ENCODE results near the gene RPS24.
"Not testable (repeated sequence)": the region's sequence is repeated elsewhere in the genome, so short reads cannot be mapped to it uniquely, and the experiment has no call there.

Gene RPS24

GRCh38 chr10:78033637-78034470 lies at the start of gene RPS24:
Gene RPS24 (plus strand): TSS chr10:78033863. CDS start chr10:78033902, 39 bp downstream.
- DNase-seq (ENCODE audit: low spot score): peak; percentile 94

GRCh38 chr10:77984986-77985385 lies 48.7 kb upstream of the RPS24 start:
- no peak for DNase-seq (ENCODE audit: low spot score)

DNA sequence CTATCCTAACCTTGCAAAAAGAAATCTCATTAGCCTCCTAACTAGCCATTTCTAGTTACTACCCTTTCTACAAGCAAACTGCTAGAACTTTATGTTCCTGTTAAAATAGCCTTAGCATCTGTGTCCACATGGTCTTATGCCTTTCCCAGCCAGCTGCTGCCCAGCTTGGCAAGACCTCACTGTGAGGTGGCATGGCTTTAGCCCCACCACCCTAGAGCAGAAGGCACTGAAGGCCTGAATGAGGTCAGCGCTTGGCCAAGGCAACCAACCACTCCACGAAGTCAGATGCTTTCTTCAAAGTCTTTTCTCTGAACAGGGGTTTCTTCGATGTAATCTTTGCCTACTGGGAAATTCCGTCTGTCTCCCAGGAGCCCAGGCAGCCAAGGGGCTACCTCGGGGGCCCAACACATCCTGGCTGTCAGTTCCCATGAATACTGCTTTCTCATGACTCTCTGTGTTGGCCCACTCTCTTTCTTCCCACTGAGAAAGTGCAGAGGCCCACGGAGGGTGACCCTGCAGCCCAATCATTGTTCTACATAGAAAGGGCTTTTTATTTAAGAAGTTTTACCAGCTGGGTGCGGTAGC lies 45.9 kb upstream of the RPS24 start:
- no peak for DNase-seq (ENCODE audit: low spot score)

DNA sequence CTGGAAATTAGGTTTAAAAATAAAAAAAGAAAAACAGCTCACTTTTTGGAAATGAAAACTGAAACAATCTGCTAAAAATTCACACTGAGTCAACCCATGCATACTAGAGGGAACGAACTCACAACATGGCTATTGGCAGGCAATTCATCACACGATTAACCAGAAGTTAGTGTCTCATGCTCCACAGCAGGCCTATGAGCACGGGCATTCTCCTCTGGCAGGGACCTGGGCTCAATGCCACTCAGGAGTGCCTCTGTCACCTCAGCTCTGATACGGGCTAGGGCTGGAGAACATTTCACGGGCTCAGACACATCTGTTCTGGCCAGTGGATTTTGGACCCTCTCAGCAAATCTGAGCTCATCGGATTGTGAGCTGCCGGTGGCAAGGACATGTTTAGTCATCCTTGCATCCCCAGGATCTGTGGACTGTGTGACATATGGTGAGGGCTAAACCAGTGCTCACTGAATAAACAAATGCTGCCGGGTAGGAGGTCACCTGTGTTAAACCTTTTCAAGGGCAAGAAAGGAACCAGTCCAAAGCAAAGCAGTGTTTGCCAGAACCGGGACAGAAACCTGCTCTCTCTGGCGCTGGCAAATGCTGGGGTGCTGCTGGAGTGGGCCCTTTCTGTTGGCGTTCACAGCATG lies 44.5 kb upstream of the RPS24 start:
- no peak for DNase-seq (ENCODE audit: low spot score)

- DNase-seq (ENCODE audit: low spot score): no peak
Observed at GRCh38 chr10:77993620-77994019, 40.0 kb upstream of the RPS24 start.

- not testable (repeated sequence) for DNase-seq (ENCODE audit: low spot score)
Observed at GRCh38 chr10:77998780-77999179, 34.9 kb upstream of the RPS24 start.

- no peak for DNase-seq (ENCODE audit: low spot score)
Observed at GRCh38 chr10:78000206-78000605, 33.5 kb upstream of the RPS24 start.

- DNase-seq (ENCODE audit: low spot score): no peak
Observed at GRCh38 chr10:78000956-78001472, 32.6 kb upstream of the RPS24 start.

DNA sequence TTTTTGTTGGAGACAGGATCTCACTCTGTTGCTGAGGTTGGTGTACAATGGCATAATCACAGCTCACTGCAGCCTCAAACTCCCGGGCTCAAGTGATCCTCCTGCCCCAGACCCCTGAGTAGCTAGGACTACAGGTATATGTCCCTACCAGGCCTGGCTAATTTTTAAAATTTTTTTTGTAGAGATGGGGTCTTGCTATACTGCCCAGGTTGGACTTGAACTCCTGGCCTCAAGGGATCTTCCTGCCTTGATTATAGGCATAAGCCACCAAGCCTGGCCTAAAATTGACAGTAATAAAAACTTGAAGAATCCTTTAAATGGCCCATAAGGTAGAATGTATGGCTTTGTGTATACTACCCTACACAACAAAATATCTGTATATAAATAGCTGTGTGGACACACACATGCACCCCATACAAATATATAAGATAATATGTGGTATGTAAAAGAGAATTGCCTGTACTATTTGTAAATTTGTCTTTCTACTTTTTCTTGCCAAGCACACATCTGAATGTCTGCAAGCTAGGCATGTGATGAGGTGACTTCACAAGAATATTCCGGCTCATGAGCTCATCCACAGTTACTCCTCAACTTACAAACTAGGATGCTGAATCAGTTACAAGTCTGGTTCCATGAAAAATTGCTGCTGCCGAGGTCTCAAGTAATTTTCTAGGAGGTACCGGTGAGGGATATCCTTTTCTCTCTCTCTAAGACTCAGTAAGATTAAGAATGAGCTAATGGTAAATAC lies 30.9 kb upstream of the RPS24 start:
- DNase-seq (ENCODE audit: low spot score): no peak

GRCh38 chr10:78004215-78005026 lies 29.2 kb upstream of the RPS24 start:
- no peak for DNase-seq (ENCODE audit: low spot score)

- DNase-seq (ENCODE audit: low spot score): no peak
Observed at GRCh38 chr10:78007172-78007571, 26.5 kb upstream of the RPS24 start.

DNA sequence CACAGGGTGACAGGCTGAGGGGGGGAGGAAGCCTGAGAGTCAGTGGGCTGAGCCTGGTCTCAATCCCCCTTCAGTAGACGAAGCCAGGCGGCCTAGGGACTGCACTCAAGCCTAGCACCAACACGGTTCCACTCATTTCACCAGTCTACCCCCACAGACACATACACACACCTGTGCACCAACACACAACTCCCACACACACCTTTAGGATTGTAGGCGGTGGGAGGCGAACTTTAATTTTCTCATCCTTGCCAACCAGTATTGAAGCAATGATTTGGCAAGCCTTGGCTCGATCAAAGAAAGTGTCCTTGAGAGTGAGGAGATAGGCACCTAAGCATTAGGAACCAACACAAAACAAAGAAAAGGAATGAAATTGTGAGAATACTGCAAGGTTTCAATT lies 24.0 kb upstream of the RPS24 start:
- DNase-seq (ENCODE audit: low spot score): no peak

DNA sequence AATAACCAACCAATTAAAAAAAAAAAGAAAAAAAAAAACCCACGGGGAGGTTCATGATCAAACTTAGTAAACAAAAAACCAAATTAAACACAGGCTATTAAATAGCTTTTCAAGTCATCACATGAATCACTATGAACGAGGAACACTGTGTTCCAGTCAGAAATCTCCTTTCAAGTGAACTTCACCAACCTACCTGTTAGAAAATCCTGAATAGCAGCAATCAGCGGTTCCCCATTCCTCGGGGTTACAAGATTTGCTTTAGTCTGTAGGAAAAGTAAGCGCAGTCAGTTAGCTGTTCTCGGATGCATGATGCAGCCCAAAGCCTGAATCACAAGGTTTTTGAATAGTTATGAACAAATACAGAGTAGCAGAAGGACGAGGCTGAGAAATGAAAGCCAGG lies 23.4 kb upstream of the RPS24 start:
- DNase-seq (ENCODE audit: low spot score): no peak

DNA sequence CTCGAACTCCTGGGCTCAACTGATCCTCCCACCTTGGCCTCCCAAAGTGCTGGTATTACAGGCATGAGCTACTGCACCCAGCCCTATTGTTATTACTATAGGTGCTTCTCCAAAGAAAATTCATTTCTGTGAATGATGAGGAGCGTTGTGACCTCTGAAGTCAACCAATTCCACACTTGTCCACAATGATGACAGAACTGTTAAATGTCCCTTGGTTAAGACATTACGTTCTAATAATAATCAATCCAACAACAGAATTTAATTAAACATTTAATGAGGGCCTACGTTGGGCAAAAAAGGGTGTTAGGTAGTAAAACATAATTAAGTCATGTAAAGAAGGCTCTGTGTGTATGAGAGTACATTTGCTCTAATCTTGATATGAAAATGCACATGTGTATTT lies 22.6 kb upstream of the RPS24 start:
- no peak for DNase-seq (ENCODE audit: low spot score)

GRCh38 chr10:78013564-78013963 lies 20.1 kb upstream of the RPS24 start:
- no peak for DNase-seq (ENCODE audit: low spot score)

GRCh38 chr10:78015546-78015945 lies 18.1 kb upstream of the RPS24 start:
- DNase-seq (ENCODE audit: low spot score): no peak

DNA sequence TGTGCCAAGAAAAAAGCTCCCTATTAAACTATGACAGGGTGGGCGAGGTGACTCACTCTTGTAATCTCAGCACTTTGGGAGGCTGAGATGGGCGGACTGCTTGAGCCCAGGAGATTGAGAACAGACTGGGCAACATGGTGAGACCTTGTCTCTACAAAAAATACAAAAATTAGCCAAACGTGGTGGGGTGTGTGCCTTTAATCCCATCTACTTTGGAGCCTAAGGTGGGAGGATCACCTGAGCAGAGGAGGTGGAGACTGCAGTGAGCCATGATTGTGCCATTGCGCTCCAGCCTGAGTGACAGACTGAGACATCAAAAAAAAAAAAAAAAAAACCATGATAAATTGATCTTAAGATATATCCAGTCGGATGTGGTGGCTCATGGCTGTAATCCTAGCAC lies 15.8 kb upstream of the RPS24 start:
- no peak for DNase-seq (ENCODE audit: low spot score)

DNA sequence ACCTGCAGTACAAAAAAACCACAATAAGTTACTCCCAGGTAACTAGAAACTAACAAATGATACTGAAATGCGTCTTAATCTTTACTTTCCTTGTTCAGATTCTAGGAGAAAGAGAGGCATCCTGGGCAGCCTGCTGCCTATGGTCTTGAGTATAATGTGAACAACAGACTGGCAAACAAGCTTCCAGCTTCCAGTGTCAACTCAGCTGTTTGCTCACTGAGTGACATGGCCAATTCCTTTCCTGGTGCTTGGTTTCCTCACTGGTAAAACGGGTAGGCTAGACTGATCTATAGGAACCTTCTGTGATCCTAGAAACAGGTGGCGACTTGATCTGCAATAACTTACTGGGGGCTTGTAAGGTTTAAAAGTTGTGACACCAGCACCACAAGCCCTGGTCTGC lies 14.4 kb upstream of the RPS24 start:
- no peak for DNase-seq (ENCODE audit: low spot score)

DNA sequence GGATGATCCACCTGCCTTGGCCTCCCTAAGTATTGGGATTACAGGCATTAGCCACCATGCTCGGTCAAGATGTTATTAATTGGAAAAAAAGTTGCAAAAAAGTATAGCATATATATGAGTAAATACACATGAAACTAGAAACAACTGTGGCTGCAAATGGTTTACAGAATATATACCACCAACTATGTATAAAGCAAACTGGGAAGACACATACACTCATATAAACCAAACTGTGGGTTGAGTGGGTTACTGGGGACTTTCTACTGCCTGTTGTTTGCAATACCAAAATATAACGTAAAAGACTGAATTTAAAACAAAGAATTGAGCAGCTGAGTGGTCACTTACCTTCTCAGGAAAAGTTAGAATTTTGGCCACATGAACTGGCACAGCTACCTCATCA lies 12.5 kb upstream of the RPS24 start:
- DNase-seq (ENCODE audit: low spot score): no peak

DNA sequence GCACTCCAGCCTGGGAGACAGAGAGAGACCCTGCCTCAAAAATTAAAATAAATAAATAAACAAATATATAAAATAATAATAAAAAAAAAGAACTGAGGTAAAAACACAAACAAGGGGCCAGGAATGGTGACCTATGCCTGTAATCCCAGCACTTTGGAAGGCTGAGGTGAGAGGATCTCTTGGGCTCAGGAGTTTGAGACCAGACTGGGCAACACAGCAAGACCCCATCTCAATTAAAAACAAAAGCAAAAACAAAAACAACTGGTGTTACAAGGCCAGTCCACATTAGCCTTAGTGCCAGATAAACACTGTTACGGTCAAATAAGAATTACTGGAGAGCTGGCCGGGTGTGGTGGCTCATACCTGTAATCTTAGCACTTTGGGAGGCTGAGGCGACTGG lies 9.9 kb upstream of the RPS24 start:
- no peak for DNase-seq (ENCODE audit: low spot score)

DNA sequence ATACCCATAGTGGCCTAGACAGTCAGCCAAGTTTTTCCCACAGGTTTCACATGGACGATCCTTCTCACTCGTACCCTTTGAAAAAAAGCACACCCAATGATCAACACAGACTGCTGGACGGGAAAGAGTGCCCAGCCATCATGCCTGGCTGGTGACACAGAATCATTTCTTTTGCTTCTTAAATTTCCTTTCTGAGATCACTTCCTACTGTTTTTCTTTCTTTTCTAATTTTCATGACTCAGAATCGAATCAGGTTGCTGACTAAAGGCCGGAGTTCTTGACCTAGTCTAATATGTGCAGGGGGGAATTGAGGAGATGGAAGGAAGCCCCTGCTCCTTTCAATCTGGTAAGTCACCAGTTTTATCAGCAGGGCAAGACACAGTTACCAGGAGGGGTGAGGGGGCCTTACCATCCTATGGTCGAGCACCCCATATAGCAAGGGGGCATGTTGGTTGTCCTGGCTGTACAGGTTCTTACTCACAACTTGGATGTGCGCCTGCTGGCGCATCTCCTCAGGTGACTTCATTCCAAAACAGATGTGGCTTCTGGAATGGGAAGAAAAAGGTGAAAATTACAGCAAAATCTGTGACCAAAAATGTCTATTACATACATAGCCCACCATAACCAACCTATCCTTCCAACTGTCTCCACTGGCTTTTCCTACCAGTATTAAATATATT lies 7.8 kb upstream of the RPS24 start:
- DNase-seq (ENCODE audit: low spot score): no peak

Data from germinal center (tissue), 1 donor.